Ectodermal cell (in vitro differentiated cells): ENCODE data around the gene BPTF.
"Not testable (repeated sequence)": the region's sequence is repeated elsewhere in the genome, so short reads cannot be mapped to it uniquely, and the experiment has no call there.

Source experiments
- H3K27ac ChIP-seq: 2 replicates; pipeline ENCODE4 v1.7.0; 2013; ENCODE audit warnings: mild to moderate bottlenecking, low read depth, low read length; ENCODE audit not compliant: insufficient read depth, poor library complexity, severe bottlenecking
- H3K27me3 ChIP-seq: 2 replicates; pipeline ENCODE4 v1.7.0; 2013; ENCODE audit warnings: mild to moderate bottlenecking, low read length; ENCODE audit not compliant: insufficient read depth, control insufficient read depth, poor library complexity, severe bottlenecking
- H3K36me3 ChIP-seq: one replicate; pipeline ENCODE4 v1.7.0; 2013; ENCODE audit warnings: low read length; ENCODE audit not compliant: control insufficient read depth, insufficient read depth
- H3K4me1 ChIP-seq: one replicate; pipeline ENCODE4 v1.7.0; 2013; ENCODE audit warnings: low read length; ENCODE audit not compliant: control insufficient read depth, insufficient read depth
- H3K4me3 ChIP-seq: 2 replicates; pipeline ENCODE4 v1.7.0; 2013; ENCODE audit warnings: low read depth, low read length, control low read depth; ENCODE audit not compliant: insufficient read depth
- H3K9me3 ChIP-seq: 2 replicates; pipeline ENCODE4 v1.7.0; 2013; ENCODE audit warnings: mild to moderate bottlenecking, low read length, moderate library complexity; ENCODE audit not compliant: control insufficient read depth
- WGBS, 2 experiments: methylation state at CpG; one replicate each; pipeline ENCODE4 v1.1.7; 2013; ENCODE audit warnings: missing lambda C conversion rate in 2 of 2; 5-methylcytosine and 5-hydroxymethylcytosine counted together

The BPTF gene

DNA sequence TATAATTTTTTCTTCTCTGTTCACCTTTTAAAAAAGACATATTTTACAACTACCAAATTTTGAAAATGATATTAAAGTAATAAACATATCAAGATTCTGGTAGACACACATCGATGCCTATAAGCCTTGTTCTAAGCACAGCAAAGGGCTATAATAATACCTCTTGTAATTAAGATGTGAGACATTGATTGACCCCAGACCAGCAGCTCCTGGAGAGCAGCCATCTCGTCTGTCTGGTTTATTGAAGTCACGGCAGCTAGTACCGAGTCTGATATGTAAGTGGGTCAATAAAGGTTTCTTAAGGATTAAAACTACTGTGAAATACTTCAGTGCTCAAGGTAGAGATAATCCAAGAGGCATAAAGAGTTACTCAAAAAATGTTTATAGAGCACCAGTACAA lies 94.9 kb downstream of the BPTF start:
- 97 to 98% methylated on average over 3 to 4 of the region's 4 CpGs for WGBS, 2 experiments
- H3K36me3 ChIP-seq: peaks cover 43% of the 10 kb centered on the region
- H3K27ac ChIP-seq: no peak overlapping the region
- no peak overlapping the region for H3K4me3 ChIP-seq
- no peaks in the 10 kb centered on the region for H3K27me3 ChIP-seq
- no peaks in the 10 kb centered on the region for H3K4me1 ChIP-seq
- H3K9me3 ChIP-seq: no peaks in the 10 kb centered on the region

DNA sequence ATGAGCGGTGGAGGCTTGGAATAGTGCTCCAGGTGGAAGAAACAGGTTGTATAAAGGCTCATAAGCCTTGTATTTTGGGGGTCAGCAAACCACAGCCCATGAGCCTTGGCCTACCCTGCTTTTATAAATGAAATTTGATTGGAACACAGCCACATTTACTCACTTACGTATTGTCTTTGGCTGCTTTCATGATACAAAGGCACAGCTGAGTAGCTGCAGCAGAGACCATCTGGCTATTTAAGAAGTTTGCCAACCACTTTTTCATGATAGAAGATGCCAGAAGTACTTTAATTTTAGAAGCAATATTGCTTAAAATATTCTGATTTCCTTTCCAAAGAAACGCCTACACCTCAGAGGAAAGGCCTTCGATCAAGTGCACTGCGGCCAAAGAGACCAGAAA lies 97.2 kb downstream of the BPTF start:
- H3K27ac ChIP-seq: no peak overlapping the region
- no peaks in the 10 kb centered on the region for H3K4me1 ChIP-seq
- WGBS, 2 experiments: 95 to 96% methylated on average over 5 of the region's 5 CpGs
- H3K4me3 ChIP-seq: no peak overlapping the region
- H3K27me3 ChIP-seq: no peaks in the 10 kb centered on the region
- H3K9me3 ChIP-seq: no peaks in the 10 kb centered on the region
- H3K36me3 ChIP-seq: peaks cover 50% of the 10 kb centered on the region

DNA sequence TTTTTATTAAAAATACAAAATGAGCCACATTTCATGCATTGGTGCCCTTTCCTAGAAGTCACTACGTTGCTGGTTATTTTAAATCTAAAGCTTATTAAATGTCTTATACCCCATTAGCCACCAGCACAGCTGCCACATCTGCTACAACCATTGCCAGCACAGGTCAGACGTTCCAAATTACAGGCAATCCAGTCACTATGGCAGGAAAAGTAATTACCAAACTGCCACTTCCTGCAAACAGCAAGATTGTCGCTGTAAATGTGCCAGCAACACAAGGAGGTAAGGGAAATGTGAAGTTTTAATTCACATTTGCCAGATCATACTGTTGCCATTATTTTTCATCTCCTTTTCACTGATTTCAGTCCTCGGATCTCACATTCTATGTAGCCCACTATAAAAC lies 103.5 kb downstream of the BPTF start:
- H3K36me3 ChIP-seq: peaks cover 81% of the 10 kb centered on the region
- H3K9me3 ChIP-seq, H3K27ac ChIP-seq, H3K4me1 ChIP-seq, H3K27me3 ChIP-seq, H3K4me3 ChIP-seq: not testable (repeated sequence)
- WGBS, 2 experiments: 95 to 99% methylated on average over 4 of the region's 4 CpGs

DNA sequence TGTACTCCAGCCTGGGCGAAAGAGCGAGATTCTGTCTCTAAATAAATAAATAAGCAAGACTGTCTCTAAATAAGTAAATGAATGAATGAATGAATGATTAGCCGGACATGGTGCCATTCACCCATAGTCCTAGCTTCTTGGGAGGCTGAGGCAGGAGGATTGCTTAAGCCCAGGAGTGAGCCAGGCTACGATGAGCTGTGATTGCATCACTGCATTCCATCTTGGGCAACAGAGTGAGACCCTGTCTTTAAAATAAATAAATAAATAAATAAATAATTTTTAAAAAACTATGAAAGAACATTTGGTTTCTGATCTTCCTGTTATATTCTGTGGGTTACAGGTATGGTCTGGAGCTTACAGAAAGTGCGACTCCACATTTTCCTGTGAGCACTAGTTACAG lies 105.9 kb downstream of the BPTF start:
- Histone ChIP-seq H3K4me1 (no peaks in the 10 kb centered on the region), H3K9me3 (no peaks in the 10 kb centered on the region), H3K27me3 (no peaks in the 10 kb centered on the region), H3K4me3 (no peak overlapping the region), H3K27ac (no peak overlapping the region), H3K36me3 (peaks cover 71% of the 10 kb centered on the region)
- WGBS, 2 experiments: 97 to 99% methylated on average over 5 of the region's 5 CpGs

DNA sequence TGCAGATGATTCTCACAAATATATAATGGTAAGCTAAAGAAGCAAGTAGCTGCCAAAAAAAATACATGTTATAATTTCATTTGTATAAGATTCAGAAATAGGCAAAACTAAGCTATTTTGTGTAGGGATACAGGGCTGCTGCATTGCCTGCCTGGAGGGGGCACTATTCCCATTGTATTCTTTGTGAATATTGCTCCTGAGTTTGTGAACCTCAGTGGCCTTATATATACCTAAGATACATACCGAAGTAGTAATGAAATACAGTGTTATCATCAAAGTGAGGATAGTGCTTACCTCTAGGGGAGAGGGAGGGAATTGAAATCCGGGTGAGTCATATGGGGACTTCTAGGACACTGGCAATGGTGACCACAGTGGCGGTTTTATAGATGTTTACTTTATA lies 117.5 kb downstream of the BPTF start:
- 91 to 100% methylated on average over 2 to 3 of the region's 3 CpGs for WGBS, 2 experiments
- peaks cover 67% of the 10 kb centered on the region for H3K36me3 ChIP-seq
- no peaks in the 10 kb centered on the region for H3K9me3 ChIP-seq
- no peak overlapping the region for H3K4me3 ChIP-seq
- no peak overlapping the region for H3K27ac ChIP-seq
- no peaks in the 10 kb centered on the region for H3K27me3 ChIP-seq
- no peaks in the 10 kb centered on the region for H3K4me1 ChIP-seq

DNA sequence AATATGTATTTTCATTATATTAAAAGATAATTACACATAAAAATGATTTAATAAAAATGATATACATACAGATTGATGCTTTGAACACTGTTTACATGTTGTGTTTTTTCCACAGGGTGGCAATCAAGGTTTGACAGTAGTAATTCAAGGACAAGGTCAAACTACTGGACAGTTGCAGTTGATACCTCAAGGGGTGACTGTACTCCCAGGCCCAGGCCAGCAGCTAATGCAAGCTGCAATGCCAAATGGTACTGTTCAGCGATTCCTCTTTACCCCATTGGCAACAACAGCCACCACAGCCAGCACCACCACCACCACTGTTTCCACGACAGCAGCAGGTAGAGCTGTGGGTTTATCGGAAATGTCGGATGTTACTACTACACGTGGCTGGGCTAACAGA lies 118.7 kb downstream of the BPTF start:
- Histone ChIP-seq H3K36me3 (peaks cover 67% of the 10 kb centered on the region), H3K27me3 (no peaks in the 10 kb centered on the region)
- WGBS, 2 experiments: 97% methylated on average over 5 of the region's 5 CpGs

DNA sequence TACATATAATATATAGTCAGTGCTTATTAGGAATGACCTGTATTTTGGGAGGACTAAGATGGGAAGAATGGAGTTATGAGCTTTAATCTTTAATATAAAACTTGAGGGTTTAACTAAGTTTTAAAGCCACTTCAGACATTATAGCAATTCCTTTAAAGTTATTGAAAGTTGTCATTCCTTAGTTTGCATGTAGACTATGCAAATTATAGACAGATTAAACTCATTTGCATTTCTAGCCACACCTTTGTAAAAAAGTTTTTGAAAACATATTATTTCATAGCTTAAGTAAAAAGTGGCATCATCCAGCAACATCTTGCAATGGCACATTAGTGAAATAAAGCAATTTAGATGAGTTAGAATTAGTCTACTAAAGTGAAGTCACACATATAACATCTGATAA lies 121.2 kb downstream of the BPTF start:
- Histone ChIP-seq H3K27me3 (no peaks in the 10 kb centered on the region), H3K4me3 (no peak overlapping the region), H3K4me1 (no peaks in the 10 kb centered on the region), H3K9me3 (no peaks in the 10 kb centered on the region), H3K36me3 (peaks cover 52% of the 10 kb centered on the region), H3K27ac (no peak overlapping the region)

More for the DNA sequence above, 118.7 kb downstream of the BPTF start:
- no peak overlapping the region for H3K27ac ChIP-seq
- H3K9me3 ChIP-seq: no peaks in the 10 kb centered on the region
- no peaks in the 10 kb centered on the region for H3K4me1 ChIP-seq
- no peak overlapping the region for H3K4me3 ChIP-seq

DNA sequence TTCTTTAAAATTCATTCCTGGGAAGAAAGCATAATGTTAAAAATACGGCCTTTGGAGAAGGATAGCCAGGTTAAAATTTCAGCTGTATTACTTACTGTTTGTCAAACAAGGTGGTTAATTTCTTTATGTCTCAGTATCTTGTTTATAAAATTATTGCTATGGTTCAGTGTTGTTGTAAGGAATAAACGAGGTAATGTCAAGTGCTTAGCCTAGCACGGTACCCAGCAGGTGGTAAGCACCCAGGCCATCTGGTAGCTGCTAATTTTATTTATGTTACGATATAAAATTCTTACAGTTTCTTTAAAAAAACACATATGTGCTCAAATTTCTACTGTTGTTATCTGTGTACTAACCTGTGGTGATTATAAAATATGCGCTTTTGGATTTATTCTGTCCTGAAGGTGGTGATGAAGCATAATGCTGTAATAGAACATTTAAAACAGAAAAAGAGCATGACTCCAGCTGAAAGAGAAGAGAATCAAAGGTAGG lies 122.1 kb downstream of the BPTF start:
- no peaks in the 10 kb centered on the region for H3K4me1 ChIP-seq
- no peaks in the 10 kb centered on the region for H3K9me3 ChIP-seq
- H3K4me3 ChIP-seq: no peak overlapping the region
- H3K27me3 ChIP-seq: no peaks in the 10 kb centered on the region
- peaks cover 50% of the 10 kb centered on the region for H3K36me3 ChIP-seq
- WGBS, 2 experiments: 91 to 97% methylated on average over 4 to 5 of the region's 5 CpGs
- H3K27ac ChIP-seq: no peak overlapping the region

DNA sequence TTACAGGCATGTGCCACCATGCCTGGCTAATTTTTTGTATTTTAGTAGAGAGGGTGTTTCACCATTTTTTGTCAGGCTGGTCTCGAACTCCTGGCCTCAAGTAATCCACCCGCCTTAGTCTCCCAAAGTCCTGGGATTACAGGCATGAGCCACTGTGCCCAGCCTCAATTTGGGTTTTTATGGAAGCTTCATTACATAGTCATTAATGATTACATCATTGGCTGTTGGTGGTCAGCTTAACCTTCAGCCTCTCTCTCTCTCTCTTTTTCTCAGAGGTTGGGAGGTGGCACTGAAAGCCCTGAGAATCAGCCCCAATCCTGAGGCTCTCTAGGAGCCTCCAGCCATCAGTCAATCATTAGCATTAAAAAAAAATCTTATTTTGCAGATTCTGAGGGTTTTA lies 125.6 kb downstream of the BPTF start:
- peaks cover 25% of the 10 kb centered on the region for H3K36me3 ChIP-seq
- no peaks in the 10 kb centered on the region for H3K9me3 ChIP-seq
- H3K27me3 ChIP-seq: no peaks in the 10 kb centered on the region
- 98 to 100% methylated on average over 2 of the region's 2 CpGs for WGBS, 2 experiments
- no peaks in the 10 kb centered on the region for H3K4me1 ChIP-seq
- H3K4me3 ChIP-seq: no peak overlapping the region
- H3K27ac ChIP-seq: no peak overlapping the region

DNA sequence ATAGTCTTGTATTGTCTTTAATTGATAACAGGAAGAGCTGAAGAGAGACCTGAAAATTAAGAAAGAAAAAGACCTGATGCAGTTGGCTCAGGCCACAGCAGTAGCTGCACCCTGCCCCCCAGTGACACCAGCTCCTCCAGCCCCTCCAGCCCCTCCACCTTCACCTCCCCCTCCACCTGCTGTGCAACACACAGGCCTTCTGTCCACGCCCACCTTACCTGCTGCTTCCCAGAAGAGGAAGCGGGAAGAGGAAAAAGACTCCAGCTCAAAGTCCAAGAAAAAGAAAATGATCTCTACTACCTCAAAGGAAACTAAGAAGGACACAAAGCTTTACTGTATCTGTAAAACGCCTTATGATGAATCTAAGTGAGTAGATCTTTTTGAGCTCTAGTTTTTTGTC lies 134.2 kb downstream of the BPTF start:
- Histone ChIP-seq H3K4me3 (no peak overlapping the region), H3K4me1 (no peaks in the 10 kb centered on the region), H3K27me3 (no peaks in the 10 kb centered on the region), H3K36me3 (peaks cover 17% of the 10 kb centered on the region), H3K27ac (no peak overlapping the region), H3K9me3 (no peaks in the 10 kb centered on the region)
- 90 to 94% methylated on average over 3 of the region's 3 CpGs for WGBS, 2 experiments

DNA sequence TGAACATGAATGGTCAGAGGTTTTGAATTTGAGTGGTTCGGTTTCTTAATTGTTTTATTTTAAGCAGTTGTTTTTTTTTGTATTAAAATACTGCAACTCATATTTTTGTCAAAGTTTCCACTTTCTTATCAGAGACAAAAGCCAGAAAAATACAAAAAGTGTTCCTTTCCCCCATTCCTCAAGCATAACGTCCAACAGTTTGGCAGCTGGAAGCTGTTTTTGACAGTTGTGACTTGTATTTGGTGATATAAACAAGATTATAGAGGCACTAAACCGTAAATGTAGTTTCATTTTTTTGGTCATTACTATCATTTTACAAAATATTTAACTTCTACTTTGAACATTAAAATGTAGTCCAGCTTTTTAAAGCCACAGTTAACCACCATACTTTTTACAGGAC lies 135.0 kb downstream of the BPTF start:
- not testable (repeated sequence) for H3K4me3 ChIP-seq
- H3K36me3 ChIP-seq: peaks cover 19% of the 10 kb centered on the region
- 84 to 92% methylated on average over 2 to 3 of the region's 3 CpGs for WGBS, 2 experiments

More for the DNA sequence above, 135.0 kb downstream of the BPTF start:
- not testable (repeated sequence) for H3K4me1 ChIP-seq, H3K27ac ChIP-seq, H3K27me3 ChIP-seq, H3K9me3 ChIP-seq
